H1 (cell line): ENCODE data around the gene COPZ1. TPM values are rescaled to one million over a fixed set of nuclear protein-coding genes. Genes with fewer than 3 reads are reported as not detected.

Experiments
- CTCF ChIA-PET: fragments of 300-600 bp; sonication (Branson Sonifier 250); formaldehyde crosslinking; loops from one replicate; lab custom pipeline; 2021; ENCODE audit not compliant: partially characterized antibody; lab: Charles Lee
- POLR2A ChIA-PET: fragments of 300-600 bp; sonication (Branson Sonifier 250); formaldehyde crosslinking; loops from one replicate; lab custom pipeline; 2021; ENCODE audit warnings: inconsistent platforms; ENCODE audit not compliant: partially characterized antibody; lab: Charles Lee
- DNase-seq, 2 experiments: peaks; one replicate each; pipeline versions ENCODE4 v3.0.0 to v3.0.0-alpha.2; 2010 to 2022; ENCODE audit warnings: low spot score in 2 of 2, low read depth in 1 of 2, mixed read lengths in 1 of 2
- FAIRE-seq: peaks from 2 replicates; lab custom pipeline; 2011; peaks lifted over from hg19 to GRCh38; lab: Jason Lieb, UNC
- H2AFZ ChIP-seq: 2 replicates; pipeline ENCODE4 v1.8.1; 2012; ENCODE audit warnings: low read length, inconsistent platforms
- H2AK5ac ChIP-seq: 2 replicates; pipeline ENCODE4 v1.6.1; 2013; ENCODE audit warnings: low read depth, low read length
- H2BK120ac ChIP-seq: replicated peaks from 2 replicates; pipeline ENCODE3; 2013; ENCODE audit warnings: low read depth, low read length, inconsistent platforms
- H2BK12ac ChIP-seq: 2 replicates; pipeline ENCODE4 v1.6.1; 2013; ENCODE audit warnings: low read depth, low read length
- H2BK15ac ChIP-seq: 2 replicates; pipeline ENCODE4 v1.6.1; 2013; ENCODE audit warnings: low read length
- H2BK20ac ChIP-seq: 2 replicates; pipeline ENCODE4 v1.6.1; 2013; ENCODE audit warnings: low read length
- H2BK5ac ChIP-seq: 2 replicates; pipeline ENCODE4 v1.6.1; 2013; ENCODE audit warnings: low read depth, low read length
- H3K14ac ChIP-seq: 2 replicates; pipeline ENCODE4 v1.6.1; 2013; ENCODE audit warnings: inconsistent platforms; ENCODE audit not compliant: insufficient read length
- H3K18ac ChIP-seq: 2 replicates; pipeline ENCODE4 v1.6.1; 2013; ENCODE audit warnings: low read length; ENCODE audit errors: extremely low read depth
- H3K23ac ChIP-seq: 2 replicates; pipeline ENCODE4 v1.6.1; 2013; ENCODE audit warnings: inconsistent platforms; ENCODE audit not compliant: insufficient read length
- H3K23me2 ChIP-seq: 2 replicates; pipeline ENCODE4 v1.6.1; 2013; ENCODE audit warnings: low read depth, low read length
- H3K27ac ChIP-seq: 2 replicates; pipeline ENCODE4 v1.6.1; 2011; ENCODE audit warnings: low read depth, low read length, inconsistent platforms
- H3K27me3 ChIP-seq, 4 experiments: replicated peaks in 1 of 4; 1 replicate in 1 of 4; 2 replicates in 3 of 4; pipeline versions ENCODE4 v1.6.1 to v1.8.1; 2011 to 2013; ENCODE audit warnings: low read length in 3 of 4, mild to moderate bottlenecking in 3 of 4, inconsistent platforms in 2 of 4, mixed read lengths in 2 of 4, moderate library complexity in 1 of 4; ENCODE audit not compliant: control insufficient read depth in 3 of 4, insufficient read depth in 3 of 4; ENCODE audit errors: extremely low read depth in 1 of 4
- H3K36me3 ChIP-seq, 4 experiments: 2 replicates each; pipeline versions ENCODE4 v1.6.1 to v1.8.1; 2011 to 2013; ENCODE audit warnings: mild to moderate bottlenecking in 4 of 4, low read length in 3 of 4, moderate library complexity in 2 of 4, control low read depth in 1 of 4, inconsistent platforms in 1 of 4; ENCODE audit not compliant: insufficient read depth in 4 of 4, control insufficient read depth in 2 of 4
- H3K4ac ChIP-seq: replicated peaks from 2 replicates; pipeline ENCODE3; 2013; ENCODE audit warnings: low read length, low read depth, mixed read lengths, inconsistent platforms; ENCODE audit not compliant: insufficient read length
- H3K4me1 ChIP-seq, 4 experiments: replicated peaks in 1 of 4; 1 replicate in 1 of 4; 2 replicates in 3 of 4; pipeline versions ENCODE4 v1.6.1 to v1.8.1; 2011 to 2013; ENCODE audit warnings: low read length in 3 of 4, inconsistent platforms in 2 of 4, mixed read lengths in 1 of 4; ENCODE audit not compliant: insufficient read depth in 4 of 4, control insufficient read depth in 3 of 4
- H3K4me2 ChIP-seq, 2 experiments: 2 replicates each; pipeline versions ENCODE4 v1.6.1 to v1.8.1; 2011 to 2013; ENCODE audit warnings: low read depth in 2 of 2, low read length in 2 of 2, control low read depth in 1 of 2, inconsistent platforms in 1 of 2, mild to moderate bottlenecking in 1 of 2; ENCODE audit not compliant: insufficient read depth in 1 of 2
- H3K4me3 ChIP-seq, 4 experiments: fragments of 200-600, 300-600 bp in 1 of 4; sonication (generic), shearing (Covaris generic), sonication (Bioruptor Twin) in 1 of 4; 2 replicates each; pipeline versions ENCODE4 v1.5.1 to v1.8.1; 2011 to 2016; ENCODE audit warnings: low read length in 4 of 4, low read depth in 3 of 4, control low read depth in 2 of 4, inconsistent platforms in 2 of 4, mild to moderate bottlenecking in 2 of 4, mixed read lengths in 1 of 4, moderate library complexity in 1 of 4; ENCODE audit not compliant: insufficient read depth in 2 of 4; ENCODE audit errors: extremely low read depth in 1 of 4
- H3K56ac ChIP-seq: replicated peaks from 2 replicates; pipeline ENCODE3; 2013; ENCODE audit warnings: low read depth, mild to moderate bottlenecking, mixed read lengths, low read length, inconsistent platforms; ENCODE audit not compliant: insufficient read length
- H3K79me1 ChIP-seq: 2 replicates; pipeline ENCODE4 v1.6.1; 2013; ENCODE audit warnings: low read depth, low read length, control low read depth
- H3K79me2 ChIP-seq, 2 experiments: 2 replicates each; pipeline versions ENCODE4 v1.6.1 to v1.8.1; 2012 to 2013; ENCODE audit warnings: low read length in 2 of 2, mild to moderate bottlenecking in 2 of 2, inconsistent platforms in 1 of 2; ENCODE audit not compliant: insufficient read depth in 2 of 2, control insufficient read depth in 1 of 2
- H3K9ac ChIP-seq, 4 experiments: replicated peaks in 1 of 4; 1 replicate in 1 of 4; 2 replicates in 3 of 4; pipeline versions ENCODE4 v1.6.1 to v1.8.1; 2011 to 2013; ENCODE audit warnings: low read depth in 3 of 4, low read length in 3 of 4, control low read depth in 2 of 4, mild to moderate bottlenecking in 2 of 4, moderate library complexity in 2 of 4, inconsistent platforms in 1 of 4; ENCODE audit errors: extremely low read depth in 1 of 4
- H3K9me3 ChIP-seq, 2 experiments: 2 replicates each; pipeline versions ENCODE4 v1.6.1 to v1.8.1; 2012 to 2013; ENCODE audit warnings: mild to moderate bottlenecking in 2 of 2, moderate library complexity in 2 of 2, control low read depth in 1 of 2, inconsistent platforms in 1 of 2, low read depth in 1 of 2, low read length in 1 of 2, mixed read lengths in 1 of 2; ENCODE audit not compliant: insufficient read depth in 2 of 2
- H4K20me1 ChIP-seq, 2 experiments: replicated peaks in 1 of 2; 2 replicates each; pipeline versions ENCODE3 to v1.8.1; 2011 to 2013; ENCODE audit warnings: inconsistent platforms in 2 of 2, low read length in 2 of 2, mild to moderate bottlenecking in 1 of 2; ENCODE audit not compliant: insufficient read depth in 2 of 2, control insufficient read depth in 1 of 2
- H4K5ac ChIP-seq: 2 replicates; pipeline ENCODE4 v1.6.1; 2013; ENCODE audit warnings: low read length, low read depth, mixed read lengths, inconsistent platforms; ENCODE audit not compliant: insufficient read length
- H4K8ac ChIP-seq: 2 replicates; pipeline ENCODE4 v1.8.0; 2013; ENCODE audit warnings: mild to moderate bottlenecking, moderate library complexity, low read length, inconsistent platforms; ENCODE audit not compliant: insufficient read depth; ENCODE audit errors: extremely low read depth
- H4K91ac ChIP-seq: replicated peaks from 2 replicates; pipeline ENCODE3; 2013; ENCODE audit warnings: low read length, mixed read lengths, inconsistent platforms; ENCODE audit not compliant: insufficient read length
- BCL11A ChIP-seq, 2 experiments: IDR thresholded peaks; one replicate each; pipeline ENCODE4 v1.6.1; 2011; ENCODE audit warnings: low read depth in 2 of 2, low read length in 2 of 2, mild to moderate bottlenecking in 2 of 2
- CBX5 ChIP-seq: fragments of 300-800, 300-1000 bp; sonication (generic); IDR thresholded peaks from 2 replicates; pipeline ENCODE4 v1.7.1; 2016; ENCODE audit warnings: antibody characterized with exemption, low read length, low read depth
- JUN ChIP-seq: IDR thresholded peaks from 2 replicates; pipeline ENCODE4 v1.6.1; 2011; ENCODE audit warnings: low read depth, mild to moderate bottlenecking, improper control_type of control experiment, low read length
- NRF1 ChIP-seq: IDR thresholded peaks from 2 replicates; pipeline ENCODE4 v1.6.1; 2011; ENCODE audit warnings: mild to moderate bottlenecking, low read depth, low read length, improper control_type of control experiment
- TAF1 ChIP-seq: IDR thresholded peaks from 2 replicates; pipeline ENCODE4 v1.6.1; 2011; ENCODE audit warnings: mild to moderate bottlenecking, low read depth, low read length
- WGBS, 2 experiments: shearing (Covaris generic) in 1 of 2; methylation state at CpG; one replicate each; pipeline versions ENCODE4 v1.1.6 to v1.1.7; 2013 to 2015; ENCODE audit warnings: low lambda C conversion rate in 2 of 2, mixed read lengths in 2 of 2, inconsistent platforms in 1 of 2, low coverage in 1 of 2, missing lambda C conversion rate in 1 of 2; ENCODE audit not compliant: insufficient replicate concordance in 2 of 2, insufficient coverage in 1 of 2, insufficient read length in 1 of 2; ENCODE audit errors: extremely low coverage in 1 of 2, missing lambda C conversion rate in 1 of 2; 5-methylcytosine and 5-hydroxymethylcytosine counted together
- polyA plus RNA-seq, 7 experiments: library from polyadenylated mRNA; depleted of rRNA in 3 of 7; stranded (reverse) in 5 of 7; unstranded in 2 of 7; fragments of >200 nt in 5 of 7; fragments of 200-250 nt in 2 of 7; gene quantifications; 1 replicate in 5 of 7; 2 replicates in 1 of 7; 4 replicates in 1 of 7; pipeline versions ENCODE4 v1.2.1 to v1.2.3, GENCODE V29; 2011 to 2013; ENCODE audit warnings: missing spikeins in 2 of 7, mixed read lengths in 2 of 7
- total RNA-seq: library from RNA; stranded (reverse); fragmentation: NEBNext Ultra II Directional; extraction: Animal tissue kit (Norgen Biotek cat#: 25700); gene quantifications from 2 replicates; pipeline ENCODE4 v1.2.1, GENCODE V29; 2021

The COPZ1 gene
- total and polyA plus RNA-seq, 2 of the 8 experiments (the other 6 are each of a cell fraction or from before 2014, with no cell fraction given) = 103 to 133 TPM

DNA sequence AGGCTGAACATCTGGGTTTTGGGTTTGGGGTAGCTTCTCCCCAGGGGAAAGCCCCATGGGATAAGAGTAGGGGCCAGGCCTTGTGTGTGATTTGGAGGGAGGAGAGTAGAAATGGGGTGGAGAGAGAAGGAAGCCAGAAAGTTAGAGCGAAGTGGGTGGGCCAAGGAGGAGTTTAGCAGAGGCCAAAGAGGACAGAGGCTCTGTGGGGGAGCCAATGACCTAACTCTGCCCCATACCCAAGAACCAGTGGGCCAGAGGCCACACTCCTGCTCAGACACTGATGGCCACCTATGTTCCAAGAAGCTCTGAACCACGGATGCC lies 50.3 kb downstream of the COPZ1 start:
- WGBS, 2 experiments = 87% methylated on average over 2 of the region's 2 CpGs; no CpG with 5 or more reads in 1 of the 2 experiments
- Histone ChIP-seq H3K9ac (no peak overlapping the region), H3K23ac (no peak overlapping the region), H3K23me2 (peaks cover 2% of the 10 kb centered on the region; the same call in 1 of the 2 replicates), H2AFZ (no peak overlapping the region), H3K27me3 (peaks cover 0 to 3% (median 1%) of the 10 kb centered on the region in 4 experiments; a peak in 2 of 7 replicates), H3K79me2 (no peaks in the 10 kb centered on the region), H3K4ac (no peak overlapping the region), H4K91ac (no peak overlapping the region), H4K20me1 (peaks cover 11 to 13% of the 10 kb centered on the region in 2 experiments), H3K79me1 (0 out of 2 replicates have a peak, but pooled peaks cover 2% of the 10 kb centered on the region), H2BK120ac (no peak overlapping the region), H4K5ac (no peak overlapping the region), H3K14ac (no peak overlapping the region), H2BK15ac (no peak overlapping the region), H2BK20ac (no peak overlapping the region), H3K9me3 (no peaks in the 10 kb centered on the region), H3K56ac (no peak overlapping the region), H4K8ac (no peak overlapping the region), H3K27ac (no peak overlapping the region), H3K18ac (no peak overlapping the region), H3K36me3 (peaks cover 0 to 12% (median 4%) of the 10 kb centered on the region in 4 experiments; a peak in 3 of 8 replicates), H3K4me3 (no peak overlapping the region), H3K4me2 (no peak overlapping the region), H2BK12ac (no peak overlapping the region), H2AK5ac (no peak overlapping the region), H3K4me1 (peaks cover 0 to 11% (median 9%) of the 10 kb centered on the region in 4 experiments; a peak in 6 of 7 replicates), H2BK5ac (no peak overlapping the region)
- DNase-seq = no peak
- ChIA-PET POLR2A (interaction anchor here (0.6 to 1.5 kb wide), 3 partner anchors 9 to 94 kb away, joined by 3 to 4 read pairs (median 4); no protein-coding TSS in a partner anchor), CTCF (interaction anchor here (2.2 to 2.4 kb wide), 2 partner anchors 24 to 83 kb away, joined by 5 to 9 read pairs; no protein-coding TSS in a partner anchor)
- FAIRE-seq = no peak
- no peak for TF ChIP-seq JUN
- no peak for TF ChIP-seq TAF1
- no peak for TF ChIP-seq CBX5
- no peak for TF ChIP-seq BCL11A (IDR thresholded peaks at IDR 0.05; ENCODE audit: low read depth in 2 of 2, low read length in 2 of 2)
- TF ChIP-seq NRF1 = no peak
